ENCODE data around the gene ZNF428. TPM values are rescaled to one million over a fixed set of nuclear protein-coding genes. Genes with fewer than 3 reads are reported as not detected.

Gene ZNF428
- total RNA-seq, 1 donor from 2014 or later = 97.7 TPM

- Mint-ChIP-seq H3K27me3 (ENCODE audit: unreplicated experiment) (peaks cover 5% of the 10 kb centered on the region), H3K9me3 (ENCODE audit: unreplicated experiment) (no peaks in the 10 kb centered on the region), H3K36me3 (ENCODE audit: low read depth, unreplicated experiment) (peaks cover 12% of the 10 kb centered on the region), H3K27ac (ENCODE audit: unreplicated experiment) (no peak overlapping the region), H3K4me3 (ENCODE audit: unreplicated experiment) (no peak overlapping the region), H3K4me1 (ENCODE audit: unreplicated experiment) (peaks cover 11% of the 10 kb centered on the region)
- DNase-seq (ENCODE audit: low spot score) = no peak
- TF ChIP-seq CTCF (IDR thresholded peaks at IDR 0.05; ENCODE audit: unreplicated experiment) = no peak
These were observed 34.9 kb downstream of the ZNF428 start for GRCh38 chr19:43584484-43584883.

GRCh38 chr19:43582495-43582894 lies 36.9 kb downstream of the ZNF428 start:
- Mint-ChIP-seq H3K27ac (ENCODE audit: unreplicated experiment) (no peak overlapping the region), H3K9me3 (ENCODE audit: unreplicated experiment) (no peaks in the 10 kb centered on the region), H3K27me3 (ENCODE audit: unreplicated experiment) (peaks cover 8% of the 10 kb centered on the region), H3K36me3 (ENCODE audit: low read depth, unreplicated experiment) (peaks cover 8% of the 10 kb centered on the region), H3K4me1 (ENCODE audit: unreplicated experiment) (peaks cover 16% of the 10 kb centered on the region), H3K4me3 (ENCODE audit: unreplicated experiment) (no peak overlapping the region)
- DNase-seq (ENCODE audit: low spot score) = no peak
- no peak for TF ChIP-seq CTCF (IDR thresholded peaks at IDR 0.05; ENCODE audit: unreplicated experiment)

- TF ChIP-seq CTCF (IDR thresholded peaks at IDR 0.05; ENCODE audit: unreplicated experiment) = no peak
- no peaks in the 10 kb centered on the region for H3K9me3 Mint-ChIP-seq (ENCODE audit: unreplicated experiment)
- H3K36me3 Mint-ChIP-seq (ENCODE audit: low read depth, unreplicated experiment) = peaks cover 8% of the 10 kb centered on the region
- peaks cover 18% of the 10 kb centered on the region for H3K4me1 Mint-ChIP-seq (ENCODE audit: unreplicated experiment)
- no peak overlapping the region for H3K27ac Mint-ChIP-seq (ENCODE audit: unreplicated experiment)
- H3K4me3 Mint-ChIP-seq (ENCODE audit: unreplicated experiment) = no peak overlapping the region
- peaks cover 11% of the 10 kb centered on the region for H3K27me3 Mint-ChIP-seq (ENCODE audit: unreplicated experiment)
- DNase-seq (ENCODE audit: low spot score) = no peak
These were observed 38.0 kb downstream of the ZNF428 start for GRCh38 chr19:43581467-43581866.

- H3K27ac Mint-ChIP-seq (ENCODE audit: unreplicated experiment) = peak overlapping the region; percentile 9
- no peaks in the 10 kb centered on the region for H3K9me3 Mint-ChIP-seq (ENCODE audit: unreplicated experiment)
- H3K27me3 Mint-ChIP-seq (ENCODE audit: unreplicated experiment) = peaks cover 13% of the 10 kb centered on the region
- no peak for TF ChIP-seq CTCF (IDR thresholded peaks at IDR 0.05; ENCODE audit: unreplicated experiment)
- H3K4me3 Mint-ChIP-seq (ENCODE audit: unreplicated experiment) = peak overlapping the region; percentile 57
- DNase-seq (ENCODE audit: low spot score) = no peak
- H3K36me3 Mint-ChIP-seq (ENCODE audit: low read depth, unreplicated experiment) = peaks cover 10% of the 10 kb centered on the region
- peaks cover 30% of the 10 kb centered on the region for H3K4me1 Mint-ChIP-seq (ENCODE audit: unreplicated experiment)
These were observed 40.6 kb downstream of the ZNF428 start for GRCh38 chr19:43578787-43579186.

DNA sequence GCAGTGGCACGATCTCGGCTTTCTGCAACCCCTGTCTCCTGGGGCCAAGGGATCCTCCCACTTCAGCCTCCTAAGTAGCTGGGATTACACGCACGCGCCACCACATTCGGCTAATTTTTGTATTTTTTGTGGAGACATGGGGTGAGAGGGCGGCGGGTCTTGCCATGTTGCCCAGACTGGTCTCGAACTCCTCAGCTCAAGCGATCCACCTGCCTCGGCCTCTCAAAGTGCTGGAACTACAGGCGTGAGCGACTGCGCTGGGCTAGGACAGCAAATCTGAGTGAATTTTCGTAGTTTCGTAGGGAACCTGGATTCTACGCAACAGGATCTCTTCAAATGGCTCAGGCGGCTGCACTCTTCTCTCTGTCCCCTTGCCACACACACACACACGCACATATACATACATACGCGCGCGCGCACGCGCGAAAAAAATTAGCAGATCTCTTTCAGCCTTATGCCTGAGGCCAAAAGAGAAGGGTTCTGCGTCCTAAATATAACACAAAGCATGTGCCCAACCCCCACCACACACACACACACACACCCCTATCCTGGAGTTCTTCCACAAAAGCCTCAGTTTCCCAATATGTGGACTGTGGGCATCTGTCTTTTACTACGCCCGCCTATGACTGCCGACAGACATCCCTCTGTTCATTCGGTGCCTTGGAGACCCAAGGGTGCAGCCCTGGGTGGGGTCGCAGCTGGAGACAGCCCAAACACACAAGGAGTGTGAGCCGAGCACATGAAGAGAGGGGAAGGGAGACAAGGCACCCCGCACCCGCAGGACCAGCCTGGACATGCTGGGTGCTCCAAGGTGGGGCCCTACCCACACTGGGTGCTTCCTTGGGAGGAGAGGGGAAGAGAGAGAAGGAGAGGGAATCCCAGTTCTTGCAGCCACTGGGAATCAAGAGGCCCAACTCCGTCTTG lies 43.2 kb downstream of the ZNF428 start:
- peak overlapping the region; percentile 82 for H3K4me3 Mint-ChIP-seq (ENCODE audit: unreplicated experiment)
- H3K27me3 Mint-ChIP-seq (ENCODE audit: unreplicated experiment) = peaks cover 17% of the 10 kb centered on the region
- H3K27ac Mint-ChIP-seq (ENCODE audit: unreplicated experiment) = peak overlapping the region; percentile 99
- H3K9me3 Mint-ChIP-seq (ENCODE audit: unreplicated experiment) = no peaks in the 10 kb centered on the region
- DNase-seq (ENCODE audit: low spot score) = no peak
- H3K36me3 Mint-ChIP-seq (ENCODE audit: low read depth, unreplicated experiment) = peaks cover 13% of the 10 kb centered on the region
- peaks cover 26% of the 10 kb centered on the region for H3K4me1 Mint-ChIP-seq (ENCODE audit: unreplicated experiment)
- no peak for TF ChIP-seq CTCF (IDR thresholded peaks at IDR 0.05; ENCODE audit: unreplicated experiment)

All from endothelial cell (in vitro differentiated cells).